Activated T-helper 1 cell treated with Interleukin-2 at 50 U/mL for 16 hours (primary cell): ENCODE measurements around the gene RAI1.

Source experiments
- DNase-seq: peaks from one replicate; pipeline ENCODE4 v3.0.0-alpha.2; 2020; ENCODE audit warnings: low read depth

The RAI1 gene

DNA sequence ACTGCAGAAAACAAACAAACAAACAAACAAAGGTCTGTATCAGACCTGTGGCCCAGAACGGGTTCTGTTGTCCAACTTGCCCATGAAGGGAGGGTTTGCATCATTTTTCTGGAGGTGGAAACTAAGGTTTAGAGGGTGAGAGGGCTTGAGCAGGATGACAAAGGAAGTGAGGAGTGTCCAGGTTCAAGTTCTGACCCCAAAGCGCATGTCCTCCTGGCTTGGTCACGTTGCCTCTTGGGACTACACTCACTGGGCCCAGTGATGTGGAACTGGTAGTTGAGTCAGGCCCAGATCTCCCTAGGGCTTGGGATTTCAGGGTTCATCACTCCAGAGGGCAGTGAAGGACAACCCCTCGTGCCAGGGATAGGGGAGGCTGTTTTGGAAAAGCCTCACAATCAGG is 153.7 kb downstream of the RAI1 start:
- DNase-seq: no peak

DNA sequence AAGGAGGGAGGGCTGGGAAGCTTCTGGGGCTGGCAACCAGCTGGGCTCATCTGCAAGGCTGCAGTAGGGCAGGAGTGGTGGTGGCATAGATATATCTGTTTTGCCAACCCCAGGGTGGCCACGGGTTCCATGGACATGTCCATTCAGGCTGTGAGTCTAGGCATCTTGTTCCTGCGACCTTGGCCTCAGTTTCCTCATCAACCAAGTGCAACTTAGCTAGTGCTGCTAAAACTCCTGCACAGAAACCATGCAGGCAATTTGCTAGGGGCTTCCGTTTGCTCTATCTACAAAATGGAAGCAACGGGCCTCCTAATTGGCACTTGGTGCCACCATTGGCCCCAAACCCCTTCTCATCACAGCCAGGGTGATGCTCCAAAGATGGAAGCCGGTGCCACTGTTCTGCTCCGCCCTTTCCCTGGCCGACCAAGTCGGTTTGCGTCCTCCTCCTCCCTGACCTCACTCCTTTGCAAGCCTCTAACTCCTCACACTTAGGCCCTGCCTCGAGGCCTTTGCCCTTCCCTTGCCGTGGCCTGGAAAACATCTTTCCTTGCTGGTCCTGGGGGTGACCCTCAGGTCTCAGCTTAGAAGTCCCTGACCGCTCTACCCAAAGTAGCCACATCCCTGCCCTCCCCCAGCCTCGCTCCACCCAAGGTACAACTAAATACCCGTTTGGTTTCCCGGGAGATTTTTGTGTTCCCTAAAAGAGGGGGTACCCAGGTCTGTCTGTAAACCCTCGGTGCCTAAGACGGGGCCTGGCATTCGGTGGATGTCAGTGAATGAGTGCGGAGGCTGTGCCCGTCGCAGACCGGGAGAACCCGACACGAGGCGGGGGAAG is 154.4 kb downstream of the RAI1 start:
- no peak for DNase-seq

DNA sequence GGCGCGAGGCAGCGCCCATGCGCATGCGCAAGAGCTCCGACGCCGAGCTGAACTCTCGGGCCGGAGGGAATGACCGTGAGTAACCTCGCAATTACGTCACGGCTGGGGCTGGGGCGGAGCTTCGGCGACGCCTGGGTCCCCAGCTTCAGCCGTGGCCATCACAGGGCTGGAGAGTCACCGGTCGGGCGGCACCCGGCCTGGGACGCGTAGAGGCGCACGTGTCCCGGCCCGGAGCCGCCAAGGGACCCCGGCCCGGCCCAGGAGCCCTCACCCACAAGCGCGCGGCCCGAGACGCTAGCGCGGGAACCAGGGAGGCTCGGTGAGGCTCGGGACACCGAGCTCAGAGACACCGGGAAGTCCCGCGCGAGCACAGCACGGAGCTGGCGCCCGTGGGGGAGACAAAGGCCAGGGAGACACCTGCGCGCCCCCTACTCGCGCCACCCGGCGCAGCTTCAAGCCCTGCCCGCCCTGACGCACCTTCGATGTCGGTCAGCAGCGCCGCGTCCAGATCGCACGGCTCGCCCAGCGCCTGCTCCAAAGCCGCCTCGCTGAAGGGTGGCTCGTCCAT is 155.1 kb downstream of the RAI1 start:
- DNase-seq: peak; percentile 90

- DNase-seq: peak; percentile 39
Measured at GRCh38 chr17:17836818-17837379, 155.6 kb downstream of the RAI1 start, which contains the start of gene SREBF1. SREBF1 (minus strand) TSS chr17:17836986; CDS start chr17:17836817, 169 bp downstream.

- DNase-seq: no peak
Measured at GRCh38 chr17:17837380-17837821, 156.1 kb downstream of the RAI1 start.

DNA sequence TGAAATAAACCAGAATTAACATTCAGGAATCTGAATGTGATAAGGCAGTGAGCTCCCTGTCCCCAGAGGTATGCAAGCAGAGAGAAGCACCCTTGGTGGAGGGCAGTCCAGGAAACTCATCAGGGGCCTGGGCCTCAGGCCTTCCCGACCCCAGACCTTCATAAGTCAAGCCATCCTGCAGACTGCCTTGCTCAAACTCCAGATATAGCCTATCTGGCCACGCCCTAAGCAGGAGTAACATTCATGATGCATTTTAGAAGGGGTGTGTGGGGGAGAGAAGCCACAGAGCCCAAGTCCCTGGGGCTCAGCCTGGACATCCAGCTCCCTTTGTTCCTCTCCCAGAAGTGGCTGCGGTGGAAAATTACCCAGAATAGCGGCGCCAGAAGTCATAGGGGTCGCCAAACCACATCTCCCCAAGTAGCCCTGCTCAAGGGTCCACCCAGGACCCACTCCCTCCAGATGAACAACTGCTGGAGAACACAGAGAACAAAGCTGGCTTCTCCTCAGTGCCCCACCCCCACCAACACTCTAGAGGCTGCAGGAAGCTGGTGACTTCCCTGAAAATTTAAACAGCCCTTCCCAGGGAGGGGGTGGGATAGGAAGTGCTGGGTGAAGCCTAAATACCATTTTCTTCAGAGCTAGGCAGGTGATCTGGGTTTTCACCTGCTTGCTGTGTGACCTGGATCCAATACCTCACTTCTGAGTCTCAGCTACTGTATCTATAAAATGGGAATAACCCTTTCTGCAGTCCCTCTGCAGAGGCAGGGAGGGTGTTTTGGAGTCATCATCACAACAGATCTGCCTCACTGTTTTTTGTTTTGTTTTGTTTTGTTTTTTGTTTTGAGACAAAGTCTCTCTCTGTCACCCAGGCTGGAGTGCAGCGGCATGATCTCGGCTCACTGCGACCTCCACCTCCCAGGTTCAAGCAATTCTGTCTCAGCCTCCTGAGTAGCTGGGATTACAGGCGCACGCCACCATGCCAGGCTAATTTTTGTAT is 157.0 kb downstream of the RAI1 start:
- DNase-seq: no peak

DNA sequence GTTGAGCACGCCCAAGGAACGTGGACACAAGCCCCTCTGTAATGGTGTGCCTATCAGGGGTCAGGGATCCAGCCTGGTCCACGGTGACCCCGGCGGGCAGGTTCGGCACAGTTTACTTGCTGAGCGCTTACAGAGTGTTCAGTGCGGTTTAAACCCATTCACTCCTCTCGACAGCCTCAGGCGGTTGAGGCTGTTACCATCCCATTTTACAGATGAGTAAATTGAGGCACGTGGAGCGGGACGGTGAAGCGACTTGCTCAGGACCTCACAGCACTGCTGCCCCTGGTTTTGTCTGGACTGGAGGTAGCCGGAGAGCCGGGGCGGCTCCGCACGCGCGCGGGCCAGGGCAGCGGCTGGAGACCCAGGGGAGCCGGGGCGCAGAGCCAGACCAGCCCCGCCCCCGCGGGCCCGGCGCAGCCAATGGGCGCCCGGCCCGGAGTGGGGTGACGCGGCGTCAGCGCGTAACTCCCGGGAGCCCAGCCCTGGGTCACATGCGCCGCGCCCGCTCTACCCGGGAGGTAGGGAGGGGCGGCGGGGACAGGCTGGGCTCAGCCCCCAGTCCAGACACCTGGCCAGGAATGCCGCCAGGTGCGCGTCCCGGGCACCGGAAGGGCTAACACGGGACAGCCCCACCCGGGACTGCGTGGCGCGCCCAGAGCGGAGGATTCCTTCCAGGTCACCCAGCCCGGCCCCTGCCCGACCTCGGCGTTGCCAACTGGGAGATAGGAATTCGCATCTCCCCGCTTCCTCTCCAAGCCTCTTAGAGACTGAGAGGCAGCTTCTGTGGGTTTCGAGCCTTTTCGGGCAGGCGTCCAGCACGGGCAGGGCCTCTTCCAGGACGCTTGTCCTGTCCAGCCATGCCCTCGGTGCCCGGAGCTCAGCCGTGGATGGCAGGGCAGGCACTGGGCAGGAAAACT is 158.8 kb downstream of the RAI1 start:
- DNase-seq: peak; percentile 74

GRCh38 chr17:17840751-17841591 is 159.7 kb downstream of the RAI1 start:
- no peak for DNase-seq

- no peak for DNase-seq
Measured at GRCh38 chr17:17841601-17842025, 160.4 kb downstream of the RAI1 start.

DNA sequence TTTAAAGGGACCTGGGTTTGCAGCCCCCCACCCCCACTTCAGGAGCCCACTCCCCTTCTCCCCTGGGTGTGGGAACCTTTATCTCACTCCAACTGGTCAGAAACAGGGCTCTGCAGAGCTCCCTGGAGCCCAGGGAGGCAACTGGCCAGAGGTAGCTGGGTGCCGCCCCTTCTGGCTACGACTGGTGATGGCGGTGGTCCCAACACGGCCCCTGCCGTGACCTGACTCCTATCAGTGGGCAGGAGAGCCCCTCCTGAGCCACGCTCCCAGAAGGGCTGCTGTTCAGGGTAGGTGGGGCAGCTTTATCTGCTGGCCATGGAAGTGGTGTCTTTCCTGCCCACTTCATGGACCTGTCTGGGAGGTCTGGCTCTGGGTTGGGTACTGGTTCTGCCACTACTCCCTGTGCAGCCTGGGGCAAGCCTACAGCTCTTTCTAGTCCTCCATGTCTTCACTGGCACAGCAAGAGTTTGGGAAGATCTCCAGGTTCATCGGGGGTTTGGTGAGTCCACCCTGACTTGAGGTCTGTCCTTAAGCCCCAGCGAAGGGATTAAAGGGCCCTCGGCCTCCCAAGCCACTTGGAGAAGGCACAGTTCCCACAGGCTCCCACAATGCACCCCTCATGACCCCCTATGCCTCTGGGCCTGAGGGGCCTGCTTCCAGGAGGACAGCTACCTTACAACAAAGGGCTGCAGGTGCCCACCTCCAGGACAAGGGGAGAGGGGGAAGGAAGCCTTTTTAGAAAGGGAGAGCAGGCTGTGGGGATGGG is 161.0 kb downstream of the RAI1 start:
- no peak for DNase-seq

- no peak for DNase-seq
Measured at GRCh38 chr17:17843096-17843495, 161.8 kb downstream of the RAI1 start.

- no peak for DNase-seq
Measured at GRCh38 chr17:17844079-17844478, 162.8 kb downstream of the RAI1 start.

DNA sequence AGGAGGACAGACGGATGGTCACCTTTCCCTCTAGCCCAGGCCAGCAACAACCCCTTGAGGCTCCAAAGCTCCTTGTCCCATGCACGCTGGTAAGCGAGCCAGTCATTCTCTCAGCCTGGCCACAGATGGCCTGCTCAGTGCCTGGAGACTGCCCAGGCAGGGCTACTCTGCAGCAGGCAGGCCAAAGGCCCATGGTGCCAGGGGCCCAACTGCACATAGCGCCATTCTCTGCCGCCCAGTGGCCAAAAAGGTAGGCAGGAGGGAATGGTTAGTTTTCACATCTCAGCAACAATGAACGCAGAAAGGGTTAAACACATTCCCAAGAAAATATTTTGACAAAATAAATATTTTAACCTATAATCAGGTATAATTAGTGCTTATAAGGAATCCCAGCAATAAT is 163.2 kb downstream of the RAI1 start:
- DNase-seq: no peak

DNA sequence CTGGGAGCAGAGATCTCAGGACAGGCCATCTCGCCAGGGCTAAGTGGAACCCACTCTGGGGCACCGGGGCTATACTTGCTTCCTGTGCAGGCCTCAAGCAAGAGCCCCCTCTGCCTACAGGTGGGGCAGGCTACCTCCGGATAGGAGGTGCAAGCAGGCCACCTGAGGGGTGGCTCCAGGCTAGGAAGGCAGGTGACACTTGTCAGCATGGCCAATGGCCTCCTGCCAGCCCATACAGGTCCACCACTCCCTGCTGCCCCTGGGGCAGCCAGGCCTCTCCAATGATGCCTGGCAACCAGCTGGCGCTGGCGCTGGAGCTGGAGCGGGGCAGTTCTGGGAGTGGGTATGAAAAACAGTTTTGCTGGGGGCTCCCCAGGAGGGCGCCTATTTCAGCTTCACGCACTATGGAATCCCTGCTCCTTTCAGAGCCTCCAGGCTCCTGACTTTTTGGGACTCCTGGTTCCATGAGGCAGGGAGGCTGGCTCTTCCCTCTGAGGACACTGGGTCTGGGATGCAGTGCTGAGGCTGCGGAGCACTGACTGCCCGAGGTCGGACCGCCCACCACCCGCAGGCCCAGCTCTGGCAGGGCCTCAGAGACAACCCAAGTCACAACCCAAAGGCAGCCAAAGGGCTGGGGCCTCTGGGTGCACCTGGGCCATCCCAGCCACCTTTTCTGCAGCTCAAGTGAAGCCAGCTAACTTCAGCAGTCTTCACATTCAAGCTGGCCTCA is 164.0 kb downstream of the RAI1 start:
- no peak for DNase-seq

DNA sequence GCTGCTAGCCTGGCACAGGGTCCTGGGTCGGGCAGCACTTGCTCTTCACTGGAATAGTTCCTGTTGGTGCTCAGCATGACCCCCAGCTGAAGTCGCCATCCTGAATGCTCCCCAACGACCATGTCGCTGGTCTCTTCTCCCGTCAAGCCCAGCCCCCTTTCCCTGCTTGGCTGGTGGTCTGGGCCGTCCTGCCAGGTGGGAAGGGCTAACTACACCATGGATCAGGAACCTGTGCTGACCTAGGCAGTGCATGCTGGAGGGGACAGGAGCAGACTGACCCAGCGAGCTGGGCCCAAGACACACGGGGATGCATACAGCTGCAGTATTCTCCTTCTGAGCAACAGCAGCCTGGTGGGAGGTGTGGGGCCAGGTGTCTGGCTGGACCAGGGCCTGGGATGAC is 164.7 kb downstream of the RAI1 start:
- DNase-seq: no peak

GRCh38 chr17:17846645-17847044 is 165.4 kb downstream of the RAI1 start:
- DNase-seq: no peak

DNA sequence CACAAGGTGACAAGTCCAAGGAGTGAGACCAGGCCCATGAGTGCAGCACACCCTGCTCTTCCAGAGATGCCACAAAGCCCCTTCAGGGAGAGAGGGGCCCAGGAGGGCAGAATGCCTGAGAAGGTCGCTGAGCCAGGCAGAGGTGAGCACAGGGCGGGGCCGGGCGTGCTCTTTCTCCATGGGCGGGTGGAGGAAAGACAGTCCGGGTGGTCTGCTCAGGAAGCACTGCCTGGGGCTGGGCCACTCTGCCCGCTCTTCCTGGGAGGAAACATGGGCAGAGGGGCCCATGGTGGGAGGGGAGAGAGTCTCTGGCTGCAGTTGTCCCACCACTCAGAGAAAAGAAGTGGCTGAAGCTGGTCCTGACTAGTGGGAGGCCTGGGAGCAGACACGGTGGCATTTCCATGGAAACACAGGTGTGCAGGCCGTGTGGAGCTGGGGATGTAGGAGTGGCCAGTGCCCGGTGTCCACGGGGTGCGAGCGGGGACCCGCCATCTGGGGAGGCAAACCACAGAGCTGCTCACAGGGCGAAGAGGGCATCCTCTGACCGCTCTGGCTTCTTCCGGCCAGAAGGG is 165.9 kb downstream of the RAI1 start:
- DNase-seq: no peak

GRCh38 chr17:17847726-17848125 is 166.5 kb downstream of the RAI1 start:
- DNase-seq: no peak
